Activated CD4-positive, alpha-beta T cell treated with anti-CD3 and anti-CD28 coated beads, Interleukin-2, amount 10 ng/mL, durations not matched to agents 7 days and 5 days (primary cell): ENCODE data around the gene COX5B. TPM values are rescaled to one million over a fixed set of nuclear protein-coding genes. Genes with fewer than 3 reads are reported as not detected.
A peak's percentile ranks its signal among the peaks of the same experiment; 100 is the strongest.
"Not testable (repeated sequence)": the region's sequence is repeated elsewhere in the genome, so short reads cannot be mapped to it uniquely, and the experiment has no call there.

Experiments
- CTCF ChIA-PET: fragments of 350-600 bp; sonication (Branson Sonifier 250); formaldehyde crosslinking; loops from one replicate; lab custom pipeline; 2021; ENCODE audit warnings: antibody characterized with exemption; lab: Charles Lee
- POLR2A ChIA-PET: fragments of 350-600 bp; sonication (Branson Sonifier 250); formaldehyde crosslinking; loops from one replicate; lab custom pipeline; 2021; ENCODE audit warnings: antibody characterized with exemption; lab: Charles Lee
- DNase-seq: peaks from one replicate; pipeline ENCODE4 v3.0.0-alpha.2; 2020
- H3K27ac Mint-ChIP-seq: one replicate; pipeline ENCODE4 v1.8.0; 2021; ENCODE audit warnings: mild to moderate bottlenecking, moderate library complexity, mixed read lengths
- H3K27me3 Mint-ChIP-seq: one replicate; pipeline ENCODE4 v1.8.0; 2021; ENCODE audit warnings: mixed read lengths
- H3K36me3 Mint-ChIP-seq: one replicate; pipeline ENCODE4 v1.8.0; 2021; ENCODE audit warnings: low read depth, mixed read lengths
- H3K4me1 Mint-ChIP-seq: one replicate; pipeline ENCODE4 v1.8.0; 2021; ENCODE audit warnings: mixed read lengths
- H3K4me3 Mint-ChIP-seq: one replicate; pipeline ENCODE4 v1.8.0; 2021; ENCODE audit warnings: mild to moderate bottlenecking, moderate library complexity, mixed read lengths
- H3K9me3 Mint-ChIP-seq: one replicate; pipeline ENCODE4 v1.8.0; 2021; ENCODE audit warnings: mixed read lengths
- total RNA-seq, 2 experiments: library from RNA; stranded (reverse); gene quantifications; one replicate each; pipeline ENCODE4 v1.2.3, GENCODE V29; 2021

Gene COX5B
- total RNA-seq, 2 experiments from 2014 or later: 183 to 196 TPM

GRCh38 chr2:97664636-97664970 is 18.7 kb downstream of the COX5B start:
- H3K4me1 Mint-ChIP-seq: peaks cover 29% of the 10 kb centered on the region
- DNase-seq: peak; percentile 13
- peak overlapping the region; percentile 96 for H3K27ac Mint-ChIP-seq
- CTCF ChIA-PET: interaction anchor here (0.8 to 7.6 kb wide), 11 partner anchors 9 to 799 kb away, joined by 3 to 75 read pairs (median 6); partner anchors contain the start of gene COX5B
- POLR2A ChIA-PET: interaction anchor here (1.3 to 2.2 kb wide), 3 partner anchors 12 to 74 kb away, joined by 4 to 9 read pairs (median 5); partner anchors contain the start of gene COX5B
- H3K4me3 Mint-ChIP-seq: peak overlapping the region; percentile 86
- H3K9me3 Mint-ChIP-seq: no peaks in the 10 kb centered on the region
- H3K27me3 Mint-ChIP-seq: no peaks in the 10 kb centered on the region
- H3K36me3 Mint-ChIP-seq: peaks cover 12% of the 10 kb centered on the region

DNA sequence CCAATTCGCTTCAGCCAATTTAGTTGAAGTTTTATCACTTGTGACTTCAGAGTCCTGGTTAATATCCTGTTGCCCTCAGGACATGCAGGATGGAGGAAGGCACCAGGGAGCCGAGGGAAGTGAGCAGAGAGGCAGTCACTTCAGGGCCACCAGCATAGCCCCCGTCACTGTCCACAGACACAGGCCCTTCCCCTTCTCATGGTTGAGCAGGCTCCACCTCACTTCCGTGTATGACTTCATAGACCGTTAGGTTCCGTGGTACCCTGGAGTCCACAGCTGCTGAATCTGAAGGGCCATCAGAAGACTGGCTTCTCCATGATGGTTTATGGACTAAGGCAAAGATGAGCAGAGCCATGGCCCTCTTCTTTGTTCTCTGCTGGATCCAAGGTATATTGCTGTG is 23.6 kb downstream of the COX5B start, which contains the start of gene C2orf92:
Gene C2orf92, plus strand, starts transcription at position 266 of the 400 bp plus-strand sequence. Its CDS starts 76 bp downstream, at position 342.
- DNase-seq: no peak
- POLR2A ChIA-PET: no interaction called here
- no peak within 1 kb of the TSS for H3K27ac Mint-ChIP-seq
- no peaks in the 10 kb centered on the region for H3K9me3 Mint-ChIP-seq
- no peaks in the 10 kb centered on the region for H3K27me3 Mint-ChIP-seq
- no peak within 1 kb of the TSS for H3K4me3 Mint-ChIP-seq
- H3K36me3 Mint-ChIP-seq: no peaks in the 10 kb centered on the region
- CTCF ChIA-PET: interaction anchor here (0.7 to 1.1 kb wide), 2 partner anchors 18 to 79 kb away, joined by 3 read pairs; no protein-coding TSS in a partner anchor
- H3K4me1 Mint-ChIP-seq: peaks cover 21% of the 10 kb centered on the region

DNA sequence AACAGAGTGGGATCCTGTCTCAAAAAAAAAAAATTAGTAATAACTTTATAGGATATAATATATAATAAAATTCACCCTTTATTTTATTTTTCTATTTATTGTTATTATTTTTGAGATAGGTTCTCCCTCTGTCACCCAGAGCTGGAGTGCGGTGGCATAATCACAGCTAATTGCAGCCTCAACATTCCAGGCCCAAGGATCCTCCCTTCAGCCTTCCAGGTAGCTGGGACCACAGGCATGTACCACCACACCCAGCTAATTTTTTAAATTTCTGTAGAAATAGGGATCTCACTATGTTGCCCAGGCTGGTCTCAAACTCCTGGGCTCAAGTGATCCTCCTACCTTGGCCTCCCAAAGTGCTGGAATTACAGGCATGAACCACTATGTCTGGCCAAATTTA is 24.6 kb downstream of the COX5B start:
- Mint-ChIP-seq H3K36me3 (no peaks in the 10 kb centered on the region), H3K27me3 (no peaks in the 10 kb centered on the region), H3K9me3 (no peaks in the 10 kb centered on the region), H3K4me3 (no peak overlapping the region), H3K4me1 (peaks cover 12% of the 10 kb centered on the region), H3K27ac (no peak overlapping the region)
- no peak for DNase-seq
- ChIA-PET CTCF (interaction anchor here (0.7 to 1.3 kb wide), 3 partner anchors 19 to 43 kb away, joined by 3 to 4 read pairs (median 3); partner anchors contain the start of gene ZAP70), POLR2A (no interaction called here)

DNA sequence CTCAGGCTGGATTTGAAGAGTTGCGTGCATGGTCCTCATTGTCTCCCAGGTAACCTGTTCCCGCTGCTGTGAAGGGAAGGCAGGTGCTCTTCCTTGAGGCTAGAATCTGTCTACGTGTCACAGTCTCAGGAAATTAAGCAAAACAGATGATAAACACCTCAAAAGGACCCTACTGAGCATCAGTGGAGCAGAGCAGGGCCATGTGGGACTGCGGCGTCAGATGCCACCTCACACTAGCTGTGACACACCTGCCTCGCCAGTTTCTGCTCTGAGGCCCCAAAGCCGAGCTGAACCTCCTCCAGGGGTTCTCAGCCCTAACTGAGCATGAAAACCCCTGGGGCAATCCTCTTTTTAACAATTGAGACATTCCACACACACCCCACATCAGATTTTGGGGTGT is 25.7 kb downstream of the COX5B start:
- CTCF ChIA-PET: no interaction called here
- no peaks in the 10 kb centered on the region for H3K27me3 Mint-ChIP-seq
- POLR2A ChIA-PET: no interaction called here

DNA sequence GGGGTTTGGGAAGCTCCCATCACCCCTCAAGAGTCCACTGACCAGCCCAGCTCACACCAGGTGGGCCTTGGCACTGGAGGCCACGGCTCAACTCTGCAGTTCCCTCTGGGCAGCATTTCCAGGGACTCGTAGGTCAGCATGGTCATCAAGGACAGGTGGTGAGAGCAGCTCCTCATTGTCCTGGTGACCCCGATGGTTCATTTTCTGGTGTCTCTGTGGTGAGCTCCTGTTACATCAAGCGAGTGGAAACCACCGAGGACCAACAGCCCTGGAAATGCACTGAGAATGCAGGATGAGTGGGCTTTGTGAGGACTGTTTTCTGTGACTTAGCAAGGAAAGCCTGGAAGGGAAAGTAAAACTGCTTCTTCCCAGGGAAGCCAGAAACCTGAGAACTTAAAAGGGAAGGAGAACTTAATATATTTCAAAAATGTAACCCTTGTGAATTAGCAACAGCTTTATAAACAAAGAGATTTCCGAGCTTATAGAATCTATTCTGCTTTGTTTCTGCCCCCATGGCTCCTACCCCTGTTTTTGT is 26.8 kb downstream of the COX5B start:
- CTCF ChIA-PET: interaction anchor here (1.2 to 1.6 kb wide), 5 partner anchors 8 to 68 kb away, joined by 4 to 8 read pairs (median 6); partner anchors contain the start of gene ACTR1B
- H3K4me1 Mint-ChIP-seq: peaks cover 16% of the 10 kb centered on the region
- POLR2A ChIA-PET, H3K27ac Mint-ChIP-seq, H3K27me3 Mint-ChIP-seq, DNase-seq, H3K9me3 Mint-ChIP-seq, H3K4me3 Mint-ChIP-seq, H3K36me3 Mint-ChIP-seq: not testable (repeated sequence)

More for the DNA sequence above, 25.7 kb downstream of the COX5B start:
- H3K9me3 Mint-ChIP-seq: no peaks in the 10 kb centered on the region
- H3K4me1 Mint-ChIP-seq: peaks cover 13% of the 10 kb centered on the region
- no peaks in the 10 kb centered on the region for H3K36me3 Mint-ChIP-seq
- no peak for DNase-seq
- H3K4me3 Mint-ChIP-seq: no peak overlapping the region
- H3K27ac Mint-ChIP-seq: peak overlapping the region; percentile 31

GRCh38 chr2:97673182-97673914 is 27.5 kb downstream of the COX5B start:
- no peaks in the 10 kb centered on the region for H3K9me3 Mint-ChIP-seq
- ChIA-PET POLR2A (no interaction called here), CTCF (interaction anchor here (1.2 to 1.6 kb wide), 5 partner anchors 9 to 67 kb away, joined by 4 to 8 read pairs (median 6); partner anchors contain the start of gene ACTR1B)
- H3K4me3 Mint-ChIP-seq: no peak overlapping the region
- H3K27me3 Mint-ChIP-seq: no peaks in the 10 kb centered on the region
- DNase-seq: no peak
- no peak overlapping the region for H3K27ac Mint-ChIP-seq
- H3K36me3 Mint-ChIP-seq: no peaks in the 10 kb centered on the region
- H3K4me1 Mint-ChIP-seq: peaks cover 17% of the 10 kb centered on the region

- H3K4me3 Mint-ChIP-seq: no peak overlapping the region
- H3K36me3 Mint-ChIP-seq: no peaks in the 10 kb centered on the region
- CTCF ChIA-PET: interaction anchor here (1.4 to 1.6 kb wide), 3 partner anchors 10 to 23 kb away, joined by 6 to 8 read pairs (median 7); partner anchors contain the start of gene ACTR1B
- H3K9me3 Mint-ChIP-seq: no peaks in the 10 kb centered on the region
- POLR2A ChIA-PET: no interaction called here
- H3K4me1 Mint-ChIP-seq: peaks cover 18% of the 10 kb centered on the region
- no peaks in the 10 kb centered on the region for H3K27me3 Mint-ChIP-seq
- no peak for DNase-seq
- H3K27ac Mint-ChIP-seq: no peak overlapping the region
These were observed 28.0 kb downstream of the COX5B start for GRCh38 chr2:97673915-97674283.

- Mint-ChIP-seq H3K27ac (no peak overlapping the region), H3K9me3 (no peaks in the 10 kb centered on the region), H3K4me3 (no peak overlapping the region), H3K36me3 (no peaks in the 10 kb centered on the region), H3K27me3 (no peaks in the 10 kb centered on the region), H3K4me1 (peaks cover 18% of the 10 kb centered on the region)
- ChIA-PET CTCF (interaction anchor here (0.8 to 2.8 kb wide), 3 partner anchors 10 to 34 kb away, joined by 3 to 14 read pairs (median 7); partner anchors contain the start of gene ACTR1B), POLR2A (interaction anchor here (2.0 kb wide), 1 partner anchor 12 kb away, joined by 5 read pairs; the partner anchor contains the start of gene ACTR1B)
- DNase-seq: no peak
These were observed 29.7 kb downstream of the COX5B start for GRCh38 chr2:97675430-97676113.

- no peak for DNase-seq
- H3K36me3 Mint-ChIP-seq: no peaks in the 10 kb centered on the region
- ChIA-PET CTCF (interaction anchor here (0.7 to 2.8 kb wide), 3 partner anchors 11 to 20 kb away, joined by 3 to 14 read pairs (median 6); partner anchors contain the start of gene ACTR1B), POLR2A (interaction anchor here (0.7 to 2.0 kb wide), 2 partner anchors 10 to 13 kb away, joined by 5 to 10 read pairs; partner anchors contain the start of gene ACTR1B)
- H3K9me3 Mint-ChIP-seq: no peaks in the 10 kb centered on the region
- no peaks in the 10 kb centered on the region for H3K27me3 Mint-ChIP-seq
- peaks cover 18% of the 10 kb centered on the region for H3K4me1 Mint-ChIP-seq
- H3K27ac Mint-ChIP-seq: no peak overlapping the region
- H3K4me3 Mint-ChIP-seq: no peak overlapping the region
These were observed 30.8 kb downstream of the COX5B start for GRCh38 chr2:97676620-97677019.

GRCh38 chr2:97677480-97677879 is 31.6 kb downstream of the COX5B start:
- POLR2A ChIA-PET: interaction anchor here (2.0 kb wide), 1 partner anchor 14 kb away, joined by 5 read pairs; the partner anchor contains the start of gene ACTR1B
- Mint-ChIP-seq H3K36me3 (no peaks in the 10 kb centered on the region), H3K27ac (no peak overlapping the region), H3K4me3 (no peak overlapping the region), H3K9me3 (no peaks in the 10 kb centered on the region), H3K4me1 (peaks cover 18% of the 10 kb centered on the region), H3K27me3 (peaks cover 2% of the 10 kb centered on the region)
- CTCF ChIA-PET: interaction anchor here (1.2 to 2.8 kb wide), 2 partner anchors 12 to 15 kb away, joined by 6 to 14 read pairs; partner anchors contain the start of gene ACTR1B
- no peak for DNase-seq

DNA sequence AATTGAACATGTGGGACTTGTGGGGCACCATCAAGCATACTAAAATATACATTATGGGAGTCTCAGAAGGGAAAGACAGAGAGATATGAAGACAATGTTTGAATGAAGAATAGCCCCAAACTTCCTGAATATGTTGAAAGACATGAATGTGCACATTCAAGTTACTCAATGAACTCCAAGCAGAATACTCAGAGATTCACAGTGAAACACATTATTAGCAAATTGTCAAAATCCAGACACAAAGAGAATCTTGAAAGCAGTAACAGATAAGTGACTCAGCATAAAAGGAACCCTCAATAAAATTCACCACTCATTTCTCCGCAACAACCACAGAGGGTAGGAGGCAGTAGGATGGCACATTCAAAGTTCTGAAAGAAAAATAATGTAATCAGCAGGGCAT is 32.4 kb downstream of the COX5B start:
- POLR2A ChIA-PET: no interaction called here

DNA sequence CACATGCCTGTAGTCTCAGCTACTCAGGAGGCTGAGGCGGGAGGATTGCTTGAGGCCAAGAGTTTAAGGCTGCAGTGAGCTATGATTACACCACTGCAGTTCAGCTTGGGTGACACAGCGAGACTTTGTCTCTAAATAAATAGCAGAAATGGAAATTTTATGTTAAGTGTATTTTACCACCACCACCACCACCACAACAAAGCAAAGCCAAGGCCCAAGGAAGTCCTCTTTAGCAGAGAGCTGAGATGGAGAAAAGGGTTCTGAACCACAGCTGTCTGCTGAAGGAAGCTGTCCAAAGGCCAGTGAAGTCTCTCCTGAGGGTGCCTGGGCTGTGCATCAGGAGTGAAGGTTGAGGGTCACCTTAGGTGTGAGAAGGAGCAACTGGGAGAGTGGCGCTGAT is 41.4 kb downstream of the COX5B start:
- H3K27me3 Mint-ChIP-seq, H3K9me3 Mint-ChIP-seq, H3K4me3 Mint-ChIP-seq, H3K27ac Mint-ChIP-seq, H3K36me3 Mint-ChIP-seq: not testable (repeated sequence)
- peak; percentile 43 for DNase-seq
- H3K4me1 Mint-ChIP-seq: peaks cover 21% of the 10 kb centered on the region
- ChIA-PET CTCF (interaction anchor here (0.8 to 1.8 kb wide), 3 partner anchors 12 to 22 kb away, joined by 3 to 7 read pairs (median 5); no protein-coding TSS in a partner anchor), POLR2A (interaction anchor here (0.6 kb wide), 1 partner anchor 10 kb away, joined by 10 read pairs; no protein-coding TSS in a partner anchor)

More for the DNA sequence above, 32.4 kb downstream of the COX5B start:
- Mint-ChIP-seq H3K27ac (no peak overlapping the region), H3K36me3 (no peaks in the 10 kb centered on the region), H3K4me3 (no peak overlapping the region), H3K27me3 (peaks cover 2% of the 10 kb centered on the region), H3K4me1 (peaks cover 14% of the 10 kb centered on the region), H3K9me3 (no peaks in the 10 kb centered on the region)
- DNase-seq: no peak
- CTCF ChIA-PET: interaction anchor here (0.8 kb wide), 1 partner anchor 22 kb away, joined by 3 read pairs; no protein-coding TSS in a partner anchor
